GM12891 (cell line): Measurements from ENCODE around the gene CCNL2.

Experiments used
- DNase-seq: peaks from one replicate; pipeline ENCODE4 v3.0.0; 2011; ENCODE audit warnings: low spot score; ENCODE audit not compliant: insufficient read length
- FAIRE-seq: peaks from 2 replicates; lab custom pipeline; 2011; peaks lifted over from hg19 to GRCh38; lab: Jason Lieb, UNC
- PAX5 ChIP-seq: IDR thresholded peaks from 2 replicates; pipeline ENCODE4 v1.6.1; 2011; ENCODE audit warnings: low read length, moderate library complexity, mild to moderate bottlenecking; ENCODE audit not compliant: insufficient read depth, severe bottlenecking
- POLR2A ChIP-seq: IDR thresholded peaks from 2 replicates; pipeline ENCODE4 v1.6.1; 2011; ENCODE audit warnings: low read depth, low read length, control low read depth
- POLR2AphosphoS5 ChIP-seq: IDR thresholded peaks from 2 replicates; pipeline ENCODE4 v1.6.1; 2011; ENCODE audit warnings: low read depth, low read length, control low read depth
- POU2F2 ChIP-seq: IDR thresholded peaks from 2 replicates; pipeline ENCODE4 v1.6.1; 2011; ENCODE audit warnings: low read depth, mild to moderate bottlenecking, control low read depth, low read length, moderate library complexity
- SPI1 ChIP-seq: IDR thresholded peaks from 2 replicates; pipeline ENCODE4 v1.6.1; 2011; ENCODE audit warnings: low read depth, low read length, control low read depth
- TAF1 ChIP-seq: IDR thresholded peaks from 2 replicates; pipeline ENCODE4 v1.6.1; 2011; ENCODE audit warnings: low read depth, low read length, control low read depth

Gene CCNL2

DNA sequence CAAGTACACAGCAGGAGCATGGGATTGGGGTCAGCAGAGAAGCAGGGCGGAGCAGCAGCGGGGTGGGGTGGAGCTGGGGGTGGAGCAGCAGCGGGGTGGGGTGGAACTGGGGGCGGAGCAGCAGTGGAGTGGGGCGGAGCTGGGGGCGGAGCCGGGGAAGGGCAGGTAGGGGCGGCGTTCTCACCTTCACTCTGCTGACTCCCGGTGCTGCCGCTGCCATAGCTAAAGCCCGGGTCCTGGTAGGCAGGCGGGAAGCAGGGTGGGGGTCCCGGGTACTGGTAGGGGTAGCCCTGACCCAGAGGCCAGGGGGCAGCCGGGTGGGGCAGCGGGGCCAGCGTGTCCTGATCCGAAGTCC is 61.4 kb downstream of the CCNL2 start:
- peak; percentile 20 for FAIRE-seq
- peak; percentile 90 for DNase-seq

GRCh38 chr1:1336931-1337792 is 62.0 kb downstream of the CCNL2 start:
- DNase-seq (no peak), FAIRE-seq (no peak)
- no peak for TF ChIP-seq SPI1
- no peak for TF ChIP-seq PAX5
- no peak for TF ChIP-seq POLR2A
- no peak for TF ChIP-seq TAF1
- no peak for TF ChIP-seq POLR2AphosphoS5
- no peak for TF ChIP-seq POU2F2

More for the DNA sequence above, 61.4 kb downstream of the CCNL2 start:
- TF ChIP-seq POLR2A (no peak), TAF1 (no peak), PAX5 (no peak), POU2F2 (no peak), POLR2AphosphoS5 (no peak), SPI1 (no peak)

GRCh38 chr1:1336446-1336845 is 62.7 kb downstream of the CCNL2 start:
- TF ChIP-seq TAF1, result no peak
- no peak for TF ChIP-seq PAX5
- TF ChIP-seq POLR2A, result no peak
- no peak for TF ChIP-seq POU2F2
- no peak for TF ChIP-seq POLR2AphosphoS5
- TF ChIP-seq SPI1, result no peak
- no peak for DNase-seq
- FAIRE-seq, result no peak

DNA sequence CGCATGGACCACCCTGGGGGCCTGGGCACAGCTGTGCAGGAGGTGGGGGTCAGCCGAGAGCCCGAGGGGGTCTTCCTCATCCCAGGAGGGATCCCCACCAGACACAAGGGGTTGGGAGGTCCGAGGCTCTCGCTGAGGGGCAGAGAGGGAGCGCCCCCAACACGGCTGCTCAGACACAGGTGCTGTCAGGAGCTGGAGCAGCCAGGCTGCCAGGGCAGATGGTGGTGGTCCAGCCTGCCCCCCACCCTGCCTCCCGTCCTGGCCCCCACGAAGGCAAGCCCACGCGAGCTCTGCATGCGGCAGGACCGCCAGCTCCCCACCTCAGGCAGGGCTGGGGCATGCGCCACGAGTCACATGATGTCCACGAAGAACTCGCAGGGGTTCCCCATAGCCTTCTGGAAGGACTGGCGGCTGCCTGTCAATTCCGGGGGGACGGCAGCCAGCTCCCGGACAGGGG is 63.3 kb downstream of the CCNL2 start:
- TF ChIP-seq POLR2AphosphoS5 (no peak), POLR2A (no peak), PAX5 (no peak), TAF1 (no peak), POU2F2 (no peak), SPI1 (no peak)
- no peak for DNase-seq
- no peak for FAIRE-seq
